Motor neuron (in vitro differentiated cells): Measurements from ENCODE around the gene PLEKHJ1. TPM values are rescaled to one million over a fixed set of nuclear protein-coding genes. Genes with fewer than 3 reads are reported as not detected.

ENCODE experiments used
- ATAC-seq, 8 experiments: fragments of 200-7000 bp; cut with Tn5 transposase; replicated peaks in 6 of 8; 2 replicates each; pipeline ENCODE4 v1.8.0; 2021; ENCODE audit warnings: mild to moderate bottlenecking in 8 of 8, moderate library complexity in 8 of 8
- H3K27ac ChIP-seq, 2 donors: fragments of 250-450 bp; sonication (Bioruptor Pico); 2 replicates each; pipeline ENCODE4 v1.9.0; 2021; ENCODE audit warnings: antibody characterized with exemption in 2 of 2, mild to moderate bottlenecking in 2 of 2, moderate library complexity in 1 of 2
- H3K4me1 ChIP-seq, 2 donors: fragments of 250-450 bp; sonication (Bioruptor Pico); replicated peaks in 1 of 2; 2 replicates each; pipeline ENCODE4 v1.6.1; 2021; ENCODE audit warnings: antibody characterized with exemption in 2 of 2, mild to moderate bottlenecking in 2 of 2, moderate library complexity in 1 of 2
- H3K4me3 ChIP-seq, 5 donors: fragments of 250-450 bp; sonication (Bioruptor Pico); 2 replicates each; pipeline ENCODE4 v1.9.0; 2021; ENCODE audit warnings: antibody characterized with exemption in 5 of 5, mild to moderate bottlenecking in 5 of 5, moderate library complexity in 4 of 5
- WGBS, 10 experiments: fragments of 450-650 bp; shearing (Covaris generic); methylation state at CpG; one replicate each; pipeline ENCODE4 v1.0.0; 2022; 5-methylcytosine and 5-hydroxymethylcytosine counted together
- in situ Hi-C, 9 experiments: fragments of 400-800 bp; cut with MboI; loops; one replicate each; pipeline ENCODE4 v1.15.0; 2021; ENCODE audit warnings: low sequenced_read_pairs in 9 of 9, low pct_unique_long_range_greater_than_20kb in 2 of 9; ENCODE audit not compliant: unreplicated experiment in 9 of 9
- total RNA-seq, 8 experiments: library from RNA; unstranded; fragments of 300-600 nt; gene quantifications; 2 replicates each; pipeline versions ENCODE4 v1.2.3 to v1.2.4, GENCODE V29; 2022

PLEKHJ1 gene
- total RNA-seq, 8 experiments from 2014 or later = 45.2 to 86.4 (median 52.2) TPM

GRCh38 chr19:2266183-2266993, 30.3 kb upstream of the PLEKHJ1 start:
- WGBS, 10 experiments = 40 to 92% (median 80%) methylated on average over 1 to 11 of the region's 18 CpGs; no CpG with 5 or more reads in 2 of the 10 experiments
- H3K4me3 ChIP-seq = no peak overlapping the region
- H3K4me1 ChIP-seq = peaks cover under 1% of the 10 kb centered on the region in 2 donors
- no peak overlapping the region for H3K27ac ChIP-seq
- in situ Hi-C loops = no loop called here
- ATAC-seq = peak in 2 of 8 experiments; percentile 12 to 20

- H3K4me3 ChIP-seq = no peak overlapping the region
- H3K27ac ChIP-seq = no peak overlapping the region
- ATAC-seq = peak in 1 of 8 experiments; percentile 16
- in situ Hi-C loops = no loop called here
- 0 to 90% (median 8%) methylated on average over 1 to 5 of the region's 7 CpGs; no CpG with 5 or more reads in 3 of the 10 experiments for WGBS, 10 experiments
- no peaks in the 10 kb centered on the region for H3K4me1 ChIP-seq
Measured at GRCh38 chr19:2261438-2262172, 25.5 kb upstream of the PLEKHJ1 start.

- Histone ChIP-seq H3K4me3 (no peak overlapping the region), H3K27ac (no peak overlapping the region), H3K4me1 (peaks cover 0 to under 1% of the 10 kb centered on the region in 2 donors)
- peak in 3 of 8 experiments; percentile 83 to 92 (median 87) for ATAC-seq
- in situ Hi-C loops = no loop called here
- 7 to 91% (median 63%) methylated on average over 1 to 11 of the region's 11 CpGs; no CpG with 5 or more reads in 2 of the 10 experiments for WGBS, 10 experiments
Measured at GRCh38 chr19:2260341-2260805, 24.2 kb upstream of the PLEKHJ1 start.

- no peak for ATAC-seq
- in situ Hi-C loops = no loop called here
- Histone ChIP-seq H3K4me1 (peaks cover 0 to 4% of the 10 kb centered on the region in 2 donors), H3K4me3 (no peak overlapping the region), H3K27ac (no peak overlapping the region)
- 80 to 100% (median 93%) methylated on average over 2 to 3 of the region's 5 CpGs; no CpG with 5 or more reads in 5 of the 10 experiments for WGBS, 10 experiments
Measured at GRCh38 chr19:2259336-2259735, 23.2 kb upstream of the PLEKHJ1 start.

- 76% methylated on average over 9 of the region's 24 CpGs; no CpG with 5 or more reads in 9 of the 10 experiments for WGBS, 10 experiments
- H3K4me1 ChIP-seq = peaks cover 20 to 22% of the 10 kb centered on the region in 2 donors
- ATAC-seq = no peak
- no peak within 1 kb of the TSS for H3K27ac ChIP-seq
- H3K4me3 ChIP-seq = no peak within 1 kb of the TSS
- in situ Hi-C loops = no loop called here
Measured at GRCh38 chr19:2255982-2256685, 20.0 kb upstream of the PLEKHJ1 start, which contains the start of gene JSRP1. JSRP1 (minus strand) TSS chr19:2256417; CDS start chr19:2255314, 1,103 bp downstream.

- Histone ChIP-seq H3K4me1 (peaks cover 22 to 24% of the 10 kb centered on the region in 2 donors), H3K27ac (no peak overlapping the region), H3K4me3 (no peak overlapping the region)
- peak in 2 of 8 experiments; percentile 2 to 23 for ATAC-seq
- in situ Hi-C loops = no loop called here
- WGBS, 10 experiments = 70 to 100% methylated on average over 2 to 3 of the region's 16 CpGs; no CpG with 5 or more reads in 8 of the 10 experiments
Measured at GRCh38 chr19:2255112-2255845, 19.1 kb upstream of the PLEKHJ1 start.

GRCh38 chr19:2254064-2254872, 18.1 kb upstream of the PLEKHJ1 start:
- in situ Hi-C loops = no loop called here
- ATAC-seq = peak in 4 of 8 experiments; percentile 10 to 31 (median 18)
- WGBS, 10 experiments = 45 to 100% (median 77%) methylated on average over 1 to 5 of the region's 20 CpGs; no CpG with 5 or more reads in 4 of the 10 experiments

GRCh38 chr19:2253106-2254063, 17.3 kb upstream of the PLEKHJ1 start:
- peak in 5 of 8 experiments; percentile 15 to 49 (median 20) for ATAC-seq
- WGBS, 10 experiments = 0 to 31% (median 0%) methylated on average over 2 to 5 of the region's 77 CpGs; no CpG with 5 or more reads in 7 of the 10 experiments
- in situ Hi-C loops = no loop called here
- Histone ChIP-seq H3K4me3 (peak overlapping the region in 2 of 5 donors; percentile 6 to 19), H3K27ac (no peak overlapping the region), H3K4me1 (peaks cover 24 to 28% of the 10 kb centered on the region in 2 donors)

More at GRCh38 chr19:2254064-2254872, 18.1 kb upstream of the PLEKHJ1 start:
- no peak overlapping the region for H3K4me3 ChIP-seq
- no peak overlapping the region for H3K27ac ChIP-seq
- H3K4me1 ChIP-seq = peaks cover 24 to 28% of the 10 kb centered on the region in 2 donors

GRCh38 chr19:2252797-2253105, 16.6 kb upstream of the PLEKHJ1 start:
- ATAC-seq = peak in 4 of 8 experiments; percentile 2 to 19 (median 12)
- no peak overlapping the region for H3K27ac ChIP-seq
- WGBS, 10 experiments = 0% methylated on average over 7 of the region's 18 CpGs; no CpG with 5 or more reads in 9 of the 10 experiments
- in situ Hi-C loops = no loop called here
- H3K4me3 ChIP-seq = peak overlapping the region in 1 of 5 donors; percentile 6
- peaks cover 24 to 28% of the 10 kb centered on the region in 2 donors for H3K4me1 ChIP-seq

GRCh38 chr19:2252055-2252796, 16.1 kb upstream of the PLEKHJ1 start:
- Histone ChIP-seq H3K4me1 (peaks cover 24 to 28% of the 10 kb centered on the region in 2 donors), H3K27ac (no peak overlapping the region), H3K4me3 (no peak overlapping the region)
- peak in 1 of 8 experiments; percentile 2 for ATAC-seq
- in situ Hi-C loops = no loop called here
- 5 to 100% (median 11%) methylated on average over 2 to 30 of the region's 74 CpGs; no CpG with 5 or more reads in 6 of the 10 experiments for WGBS, 10 experiments
